Measurements from ENCODE around the gene LAMA4.

The LAMA4 gene

DNA sequence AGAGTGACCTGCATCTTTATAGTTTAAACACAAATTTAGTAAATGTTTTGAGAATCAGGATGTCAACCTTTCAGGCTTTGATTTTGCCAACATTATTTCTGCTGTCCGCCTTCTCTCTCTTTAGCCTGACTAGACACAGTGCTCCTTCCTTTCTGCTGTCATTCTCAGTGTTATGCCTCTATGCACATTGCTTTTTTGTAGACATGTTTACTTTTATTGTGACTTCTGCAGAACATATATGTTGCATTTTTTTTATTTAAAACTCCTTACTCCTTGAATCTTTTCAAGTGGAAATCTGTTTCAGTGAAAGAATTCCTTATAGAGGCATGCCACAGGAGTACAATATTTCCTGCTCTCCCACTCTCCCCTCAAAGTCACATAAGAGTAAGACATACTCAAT, 64.2 kb downstream of the LAMA4 start:
- DNase-seq (ENCODE audit: low spot score): no peak

DNA sequence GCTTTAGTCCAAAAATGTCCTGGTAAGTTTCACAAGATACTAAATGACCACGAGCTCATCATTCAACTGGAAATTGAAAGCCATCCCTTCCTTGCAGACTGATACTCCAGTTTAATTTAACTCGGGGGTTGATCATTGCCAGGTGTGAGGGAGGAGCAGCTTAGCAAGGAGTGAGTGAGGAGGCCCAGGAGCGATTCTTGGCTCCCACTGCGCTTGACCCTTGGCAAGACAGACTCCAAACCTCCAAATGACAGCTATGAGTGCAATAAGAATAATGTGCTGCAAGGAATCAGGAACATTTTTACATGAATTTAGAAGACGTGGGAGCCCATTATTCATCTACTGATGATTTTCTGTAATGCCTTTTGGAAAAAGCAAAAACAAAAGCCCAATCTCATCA, 64.9 kb downstream of the LAMA4 start:
- DNase-seq (ENCODE audit: low spot score): no peak

DNA sequence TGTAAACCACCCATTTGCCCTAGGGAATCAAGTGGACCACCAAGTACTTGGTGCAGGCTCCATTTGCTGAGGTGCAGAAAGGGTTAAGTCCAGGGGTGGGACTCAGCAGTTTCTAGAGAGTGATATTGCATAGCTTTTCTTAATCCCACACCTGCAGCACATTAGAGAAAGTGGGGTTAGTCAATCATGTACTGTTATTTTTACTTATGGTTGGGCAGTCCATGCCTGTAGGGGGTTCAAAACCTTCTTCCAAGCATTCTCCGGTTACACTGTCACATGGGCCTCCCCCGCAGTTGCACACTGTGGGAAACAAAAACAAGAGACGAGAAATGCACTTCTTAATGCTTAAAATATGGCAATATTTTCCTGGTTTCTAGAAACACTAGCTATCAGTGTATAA, 65.5 kb downstream of the LAMA4 start:
- DNase-seq (ENCODE audit: low spot score): no peak

DNA sequence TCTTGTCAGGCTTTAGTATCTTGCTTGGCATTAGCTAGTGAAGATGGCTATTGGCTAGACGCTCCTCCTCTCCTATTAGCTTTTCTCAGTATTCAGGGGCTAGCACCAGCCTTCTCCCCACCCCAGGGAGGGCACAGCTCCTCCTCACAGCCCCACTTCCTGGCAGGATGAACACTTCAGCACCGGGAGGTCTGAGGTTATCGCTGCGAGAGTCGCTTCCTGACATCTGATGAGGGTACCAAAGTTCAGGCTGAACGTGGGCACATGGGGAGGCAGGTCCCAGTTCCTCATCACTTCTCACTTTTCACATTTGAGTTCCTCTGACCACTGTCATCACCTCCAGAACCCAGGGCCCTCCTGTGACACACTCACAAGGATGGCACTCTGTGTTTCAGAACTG, 66.6 kb downstream of the LAMA4 start:
- DNase-seq (ENCODE audit: low spot score): no peak

DNA sequence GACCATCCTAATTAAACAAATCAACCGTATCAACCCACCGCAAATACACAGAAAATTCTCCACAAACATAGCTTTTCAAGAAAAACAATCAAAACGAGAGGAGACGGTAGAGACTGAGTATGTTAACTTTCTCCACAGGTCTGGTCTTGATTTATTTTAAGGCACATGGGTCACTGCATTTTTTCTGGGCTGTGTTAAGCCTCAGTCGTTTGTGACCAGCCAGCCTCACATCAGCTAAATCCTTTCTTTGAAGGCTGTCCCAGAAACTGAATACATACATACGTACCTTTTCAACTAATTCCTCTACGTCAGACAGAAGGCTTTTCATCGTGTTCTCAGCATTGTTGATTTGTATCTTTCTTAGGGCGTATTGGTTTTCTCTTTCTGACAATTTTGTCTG, 69.4 kb downstream of the LAMA4 start:
- no peak for DNase-seq (ENCODE audit: low spot score)

DNA sequence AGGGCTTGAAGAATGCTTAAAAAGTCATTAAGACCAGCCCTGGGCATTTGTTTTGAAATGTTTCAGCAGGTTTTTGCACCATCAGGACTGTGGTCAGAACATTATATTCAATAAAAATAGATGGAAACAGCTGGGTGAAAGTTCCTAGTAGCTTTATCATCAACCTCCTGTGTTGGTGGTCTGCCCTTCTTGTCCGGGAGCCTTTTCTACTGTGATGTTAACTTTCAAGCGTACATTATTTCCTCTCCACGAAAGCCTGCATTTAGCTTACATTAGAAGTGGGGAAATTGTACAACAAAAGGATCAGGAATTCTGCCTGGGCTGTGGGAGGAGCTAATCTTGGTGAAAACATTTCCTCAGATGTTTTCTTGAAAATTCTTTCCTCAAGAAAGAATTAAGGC, 71.1 kb downstream of the LAMA4 start:
- DNase-seq (ENCODE audit: low spot score): no peak

DNA sequence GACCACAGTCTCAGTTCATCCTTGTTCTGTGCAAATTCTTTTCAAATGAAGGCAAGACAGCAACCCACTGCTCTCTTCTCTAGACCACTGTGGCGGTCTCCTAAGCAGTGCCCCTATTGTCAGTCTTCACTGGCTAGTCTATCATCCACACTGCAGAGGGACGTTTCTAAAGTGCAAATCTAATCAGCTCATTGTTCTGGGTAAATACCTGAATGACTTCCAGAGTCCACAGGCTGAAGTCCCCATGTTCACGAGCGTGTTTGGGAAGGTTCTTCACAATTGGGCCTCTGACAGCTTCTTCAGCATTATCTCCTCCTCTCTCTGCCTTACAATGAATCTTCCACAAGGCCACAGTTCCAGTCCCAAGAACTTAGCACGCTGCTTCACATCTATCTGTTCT, 73.2 kb downstream of the LAMA4 start:
- no peak for DNase-seq (ENCODE audit: low spot score)

DNA sequence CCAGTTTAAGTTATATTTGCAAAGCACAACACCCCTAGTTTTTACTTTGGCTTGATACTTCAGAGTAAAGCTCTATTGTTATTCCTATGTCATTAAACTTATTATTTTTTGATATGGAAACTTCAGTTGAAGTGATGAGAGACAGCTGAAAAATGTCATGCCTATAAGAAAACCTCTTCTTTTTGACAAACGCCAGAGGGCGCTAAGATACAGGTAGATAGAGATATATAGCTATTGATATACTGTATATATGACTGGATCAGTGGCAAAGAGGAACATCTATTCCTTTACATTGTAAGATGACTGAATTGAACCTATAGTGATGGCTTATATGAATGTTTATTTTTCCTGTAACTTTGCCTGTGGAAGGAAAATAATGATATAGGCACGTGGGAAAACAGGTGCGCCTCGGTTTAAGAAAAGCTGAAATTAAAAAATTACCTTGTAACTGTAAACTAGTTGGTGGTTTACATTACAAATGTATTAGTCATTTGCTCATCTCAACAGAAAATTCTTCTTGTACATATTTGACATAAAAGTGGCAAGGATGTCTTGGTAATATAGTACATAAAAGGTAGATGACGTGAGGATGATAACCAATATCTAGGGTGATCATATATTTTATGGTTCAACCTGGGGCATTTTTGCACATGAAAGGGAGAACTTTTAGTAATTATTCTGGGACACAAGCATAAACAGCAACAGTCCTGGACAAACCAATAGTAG, 74.1 kb downstream of the LAMA4 start:
- DNase-seq (ENCODE audit: low spot score): peak; percentile 27

DNA sequence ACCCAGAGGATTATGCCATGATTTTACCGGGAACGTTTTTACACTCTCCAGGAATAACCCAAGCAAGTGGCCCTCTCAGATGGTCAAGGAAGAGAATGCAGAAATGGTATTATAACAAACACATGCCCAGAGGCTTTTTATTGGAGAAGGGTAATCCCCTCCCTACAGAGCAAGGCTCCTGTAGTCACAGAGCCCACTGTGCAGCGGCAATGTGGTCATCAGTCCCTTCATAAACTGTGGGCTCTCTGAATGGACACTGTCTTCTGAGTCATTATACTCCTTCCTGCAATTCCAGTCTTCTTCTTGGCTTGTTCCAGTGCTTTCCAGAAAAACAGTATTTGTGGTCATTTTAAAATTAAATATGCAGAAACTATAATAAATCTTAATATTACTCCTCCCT, 74.7 kb downstream of the LAMA4 start:
- no peak for DNase-seq (ENCODE audit: low spot score)

DNA sequence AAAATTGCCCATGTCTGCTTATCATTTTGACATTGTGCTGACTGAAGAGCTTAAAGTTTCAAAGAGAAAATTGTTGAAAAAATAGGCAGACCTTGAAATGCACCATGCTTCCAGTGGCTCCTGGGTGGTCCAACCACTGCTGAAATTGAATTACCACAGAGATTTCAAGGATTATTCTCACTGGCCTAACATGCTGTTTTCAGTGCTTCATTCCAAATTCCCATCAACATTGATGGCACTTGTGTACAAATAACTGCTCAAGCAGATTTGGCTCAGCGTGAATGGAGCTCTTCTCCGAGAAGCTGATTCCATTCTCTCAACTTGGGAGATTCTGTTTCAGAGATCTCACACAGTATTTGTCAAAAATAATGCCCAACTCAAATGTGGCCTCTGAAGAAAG, 75.5 kb downstream of the LAMA4 start:
- DNase-seq (ENCODE audit: low spot score): no peak

DNA sequence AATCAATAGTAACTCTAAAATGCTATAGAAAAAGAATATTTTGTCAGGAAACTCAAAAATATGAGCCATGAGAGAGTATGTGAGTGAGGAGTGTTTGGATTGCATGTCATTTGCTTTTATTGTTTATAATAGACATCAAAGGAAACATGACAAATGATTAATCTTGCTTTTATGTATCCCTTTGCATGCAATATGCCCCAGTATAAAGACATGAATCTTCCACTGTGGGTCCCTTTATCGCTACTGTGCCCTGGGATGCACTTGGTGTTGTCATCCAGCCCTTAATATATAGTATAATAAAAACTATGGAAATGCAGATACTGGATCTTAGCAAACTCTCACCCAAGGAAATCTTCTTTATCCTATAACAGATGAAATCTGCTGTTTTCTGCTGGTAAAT, 77.3 kb downstream of the LAMA4 start:
- no peak for DNase-seq (ENCODE audit: low spot score)

DNA sequence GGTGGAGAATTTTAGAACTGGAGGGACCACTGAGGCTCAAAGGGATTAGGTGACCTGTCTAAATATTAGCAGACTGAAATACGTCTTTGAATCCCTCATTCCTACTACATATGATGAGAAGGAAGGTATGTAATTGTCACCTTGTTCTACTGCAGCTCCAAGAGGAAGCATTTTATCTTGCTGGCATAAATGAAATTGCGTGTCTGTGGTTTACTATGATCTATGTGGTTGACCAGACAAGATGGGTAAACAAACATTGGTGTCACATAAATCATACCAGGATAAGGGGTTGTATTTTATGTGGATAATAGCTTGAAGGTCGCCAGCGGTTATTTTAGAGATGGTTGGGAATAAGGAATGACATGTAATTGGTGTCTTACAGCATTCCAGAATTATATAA, 78.2 kb downstream of the LAMA4 start:
- no peak for DNase-seq (ENCODE audit: low spot score)

DNA sequence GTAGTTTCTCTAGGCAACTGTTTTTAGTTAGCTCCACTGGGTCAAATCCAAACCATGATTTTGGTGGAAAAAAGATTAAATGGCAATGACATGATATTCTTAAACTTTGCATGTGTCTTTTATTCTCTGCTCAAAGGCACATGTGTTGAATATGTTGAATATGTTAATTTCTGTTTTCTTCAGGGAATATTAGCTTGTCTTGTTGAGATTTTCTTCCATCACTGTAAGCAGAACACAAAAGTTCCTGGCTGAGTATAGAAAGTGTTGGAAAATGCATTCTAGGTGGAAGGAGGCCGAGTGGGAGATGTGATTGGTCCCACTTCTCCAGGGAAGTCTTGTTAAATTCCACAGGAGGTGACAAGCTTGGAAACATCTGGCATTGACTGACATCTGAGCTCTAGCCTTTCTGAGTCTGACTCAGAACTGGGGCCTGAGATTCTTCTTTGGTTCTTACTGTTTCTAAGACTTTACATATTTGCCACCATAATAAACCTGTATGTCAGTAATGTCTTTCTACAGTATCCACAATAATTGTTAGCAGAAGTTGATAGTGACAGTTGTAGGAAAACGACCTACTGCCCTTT, 81.1 kb downstream of the LAMA4 start:
- DNase-seq (ENCODE audit: low spot score): no peak

DNA sequence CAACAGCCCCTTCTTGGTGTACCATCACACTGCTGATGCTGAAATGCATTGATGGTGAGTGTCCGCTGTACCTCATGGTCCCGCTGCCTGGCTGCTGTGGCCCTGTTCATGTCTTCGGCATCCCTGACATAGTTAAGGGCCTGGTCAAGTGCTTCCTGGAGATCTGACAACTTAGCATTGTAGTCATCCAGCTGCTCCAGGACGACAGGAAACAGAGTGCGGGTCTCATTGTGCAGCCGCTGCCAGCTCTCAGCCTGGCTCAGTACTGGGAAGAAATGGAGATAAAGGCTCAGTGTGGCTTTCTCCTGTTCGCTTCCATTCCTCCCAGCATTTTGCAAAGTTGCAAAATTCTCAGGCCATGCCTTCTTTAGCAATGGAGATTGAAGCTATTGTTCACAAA, 81.8 kb downstream of the LAMA4 start:
- no peak for DNase-seq (ENCODE audit: low spot score)

DNA sequence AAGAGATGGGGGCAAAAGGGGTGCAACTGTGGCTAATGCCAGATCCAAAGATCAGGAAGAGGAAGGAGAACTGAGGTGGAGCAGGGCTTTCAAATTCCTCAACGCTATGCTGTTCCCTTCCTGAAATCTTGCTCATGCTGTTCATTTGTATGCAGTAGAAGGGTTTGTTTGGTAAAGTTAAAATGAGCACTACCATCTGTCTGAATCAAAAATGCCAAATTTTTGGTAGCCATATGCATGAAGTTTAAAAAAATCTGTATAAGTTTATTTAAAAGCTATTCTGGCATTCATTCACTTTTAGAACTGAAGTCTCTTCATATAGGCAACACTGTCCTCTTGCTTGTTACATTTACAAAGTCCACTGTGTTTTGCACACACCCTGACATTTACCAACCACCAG, 84.8 kb downstream of the LAMA4 start:
- DNase-seq (ENCODE audit: low spot score): no peak

DNA sequence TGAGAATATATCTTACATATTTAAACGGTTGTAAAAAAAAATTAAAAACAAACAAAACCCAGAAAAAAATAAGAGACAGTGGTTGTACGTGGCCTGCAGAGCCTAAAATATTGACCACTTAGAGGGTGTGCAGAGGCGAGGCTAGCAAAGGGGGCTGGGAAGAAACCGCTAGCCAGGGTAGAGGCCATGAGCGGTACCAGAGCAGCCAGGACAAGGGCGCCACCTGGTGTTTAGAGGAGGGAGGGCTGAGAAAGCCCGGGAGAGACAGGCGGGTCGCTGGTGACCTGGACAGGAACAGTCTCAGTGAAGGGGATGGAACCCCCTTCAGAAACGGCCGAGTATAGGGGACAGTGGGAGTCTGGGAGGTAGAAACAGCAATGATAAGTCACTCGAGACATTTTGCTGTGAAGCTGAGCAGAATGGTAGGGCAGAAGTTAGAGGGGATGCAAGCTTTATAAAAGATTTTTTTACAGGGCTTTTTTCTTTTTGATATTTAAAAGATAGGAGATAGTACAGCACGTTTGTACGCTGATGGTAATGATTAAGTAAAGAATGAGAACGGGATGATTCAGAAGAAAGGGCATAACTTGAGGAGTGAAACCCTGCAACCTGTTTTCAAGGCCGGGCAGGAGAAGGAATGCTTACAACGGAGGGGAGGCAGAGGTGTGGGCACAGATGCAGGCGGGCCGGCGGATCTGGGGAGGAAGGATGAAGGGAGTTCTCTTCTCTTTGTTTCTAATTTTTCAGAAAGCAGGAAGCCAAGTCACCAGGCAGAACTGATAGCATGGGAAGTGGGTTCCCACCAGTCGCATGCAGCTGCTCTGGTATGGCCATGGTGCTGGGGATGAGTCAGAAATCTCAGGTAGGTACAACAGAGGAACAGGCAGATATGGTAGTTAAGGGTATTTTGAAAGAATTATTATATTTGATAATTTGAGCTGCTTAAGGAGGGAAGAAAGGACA, 90.8 kb downstream of the LAMA4 start:
- DNase-seq (ENCODE audit: low spot score): peak; percentile 61

DNA sequence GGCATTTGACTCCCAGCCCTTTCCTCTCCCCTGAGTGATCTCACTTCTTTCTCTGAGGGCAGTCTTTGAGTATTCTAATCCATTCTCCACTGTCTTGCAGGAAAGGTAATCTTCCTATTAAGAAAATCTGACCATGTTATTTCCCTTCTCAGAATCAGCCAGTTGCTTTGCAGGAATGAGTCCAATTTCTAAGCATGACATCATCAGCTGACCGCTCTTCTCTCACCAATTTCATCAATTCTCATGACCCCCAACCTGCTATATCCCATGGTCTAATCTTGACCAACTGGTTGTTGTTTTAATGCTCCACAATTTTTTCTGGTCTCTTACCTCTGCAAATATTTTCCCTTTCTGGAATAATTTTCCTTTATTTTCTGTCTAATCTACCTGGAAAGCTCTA, 93.6 kb downstream of the LAMA4 start:
- no peak for DNase-seq (ENCODE audit: low spot score)

DNA sequence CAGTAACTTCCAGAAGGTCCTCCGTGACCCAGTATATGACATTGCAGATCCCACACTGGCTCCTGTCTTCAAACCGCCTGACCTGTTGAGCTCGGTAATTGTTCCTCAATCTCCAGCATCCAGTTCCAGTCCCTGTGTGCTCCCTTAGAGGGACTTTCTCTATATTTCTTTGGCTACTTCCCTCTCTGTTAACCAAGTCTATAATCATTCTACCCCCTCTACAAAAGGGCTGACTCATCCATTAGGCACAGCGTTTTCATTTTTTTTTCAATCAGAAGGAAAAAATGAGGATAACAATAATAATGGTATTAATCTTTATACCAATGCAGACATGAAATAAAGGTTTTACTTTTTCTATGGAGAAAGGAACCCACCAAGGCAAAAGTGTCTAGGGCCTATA, 97.7 kb downstream of the LAMA4 start:
- DNase-seq (ENCODE audit: low spot score): no peak

DNA sequence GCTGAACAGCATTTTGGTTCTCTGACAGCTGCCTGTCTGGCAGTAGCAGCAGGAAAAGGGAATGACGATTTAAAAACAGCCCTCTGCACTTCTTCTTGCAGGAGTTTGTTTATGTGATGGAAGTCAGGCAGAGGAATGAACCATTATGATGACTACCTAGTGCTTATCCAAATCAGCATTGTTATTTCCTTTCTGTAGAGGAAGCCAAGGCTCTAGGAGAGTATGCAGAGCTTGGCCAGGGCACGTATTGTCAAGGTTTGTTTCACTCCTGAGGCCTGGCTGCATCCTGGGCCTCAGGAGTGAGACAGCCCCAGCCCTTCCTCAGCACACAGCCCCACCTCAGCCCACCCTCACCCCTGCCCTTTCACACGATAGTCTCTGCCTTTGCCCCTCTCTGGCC, 98.5 kb downstream of the LAMA4 start:
- no peak for DNase-seq (ENCODE audit: low spot score)

DNA sequence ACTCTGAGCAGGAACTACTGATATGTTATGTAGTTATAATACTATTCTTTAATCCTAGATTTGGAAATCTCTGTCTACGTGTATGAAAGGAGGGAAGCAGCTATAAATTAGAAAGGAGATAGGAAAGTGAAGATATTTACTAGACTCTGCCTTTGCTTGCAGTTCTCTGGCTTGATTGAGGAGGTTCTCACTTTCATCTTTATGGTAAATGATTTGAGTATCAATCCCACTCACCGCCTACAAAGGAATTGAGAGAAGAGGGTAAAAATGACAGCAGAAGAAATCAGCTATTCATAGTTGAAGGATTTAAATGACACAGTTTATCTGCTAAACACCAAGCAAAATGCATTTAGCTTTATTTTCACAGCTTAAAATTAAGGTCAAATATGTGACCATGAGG, 99.7 kb downstream of the LAMA4 start:
- no peak for DNase-seq (ENCODE audit: low spot score)

DNA sequence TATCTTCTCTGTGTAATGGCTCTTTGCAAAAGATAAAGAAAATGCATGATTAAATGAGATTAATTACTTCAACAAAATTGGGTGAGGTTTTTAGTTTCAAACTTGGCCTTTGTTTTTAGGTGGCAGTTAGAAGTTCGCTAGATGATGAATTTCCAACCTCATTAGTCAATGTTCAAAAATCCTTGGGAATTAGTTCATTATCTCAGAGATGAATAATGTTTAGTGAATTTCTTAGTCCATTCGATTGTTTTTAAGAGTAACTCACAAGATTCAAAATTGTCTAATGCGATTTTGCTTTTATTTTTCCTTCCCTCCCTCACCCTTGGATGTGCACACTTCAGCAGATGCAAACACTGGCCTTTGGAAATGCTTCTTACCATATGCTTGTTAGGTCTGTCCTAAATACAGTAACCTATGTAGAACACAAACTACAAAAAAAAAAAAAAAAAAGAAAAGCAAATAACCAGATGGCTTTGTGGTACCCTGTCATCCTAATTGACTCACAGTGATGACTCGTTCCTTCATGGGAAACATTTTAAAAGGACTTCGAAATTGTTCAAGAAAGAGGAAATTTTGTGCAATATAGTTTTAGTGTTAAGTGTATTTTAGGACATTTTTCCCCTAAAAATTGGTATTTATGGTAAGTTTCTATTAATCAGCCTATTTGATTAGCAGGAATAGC, 100.3 kb downstream of the LAMA4 start:
- peak; percentile 47 for DNase-seq (ENCODE audit: low spot score)

DNA sequence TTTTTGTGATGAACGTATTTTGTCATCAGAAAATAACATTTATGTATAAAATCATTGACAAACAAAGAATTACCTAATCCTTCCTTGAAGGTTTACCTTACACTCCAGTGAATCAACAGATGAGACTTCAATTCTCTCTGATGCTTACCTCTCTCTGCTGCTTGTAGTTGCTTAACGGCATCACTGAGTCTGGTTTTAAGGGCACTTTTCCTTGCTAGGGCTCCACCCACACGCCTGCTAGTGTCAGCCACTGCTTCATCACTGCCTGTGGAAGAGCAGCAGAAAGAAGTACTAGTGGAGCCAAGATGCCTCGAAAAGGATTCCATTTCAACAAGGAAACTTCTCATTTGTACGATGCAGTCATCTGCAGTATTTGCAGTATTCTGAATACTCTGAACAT, 104.0 kb downstream of the LAMA4 start:
- DNase-seq (ENCODE audit: low spot score): no peak

Measured in hepatic stellate cell (primary cell).